ENCODE measurements around the gene MT1G.
"Not testable (repeated sequence)": the region's sequence is repeated elsewhere in the genome, so short reads cannot be mapped to it uniquely, and the experiment has no call there.

Gene MT1G

DNA sequence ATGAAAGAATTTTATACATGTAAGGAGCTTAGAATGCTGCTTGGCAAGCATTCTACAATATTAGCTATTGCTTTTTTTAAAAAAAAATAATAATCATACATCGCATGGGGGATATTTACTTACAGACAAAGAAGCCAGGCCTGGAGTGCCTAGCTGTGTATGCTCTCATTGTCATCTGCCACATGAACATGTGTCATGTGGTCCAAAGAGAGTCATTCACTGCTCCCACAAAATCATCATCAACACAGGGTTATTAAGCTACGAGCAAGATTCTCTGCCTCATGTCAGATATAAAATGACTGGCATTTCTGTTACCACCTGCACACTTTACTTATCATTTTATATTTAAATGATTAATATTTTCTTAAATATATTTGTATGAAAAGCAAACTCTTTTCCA lies 44.2 kb downstream of the MT1G start:
- no peak for DNase-seq (ENCODE audit: low read depth)
- TF ChIP-seq, protein P1, sequence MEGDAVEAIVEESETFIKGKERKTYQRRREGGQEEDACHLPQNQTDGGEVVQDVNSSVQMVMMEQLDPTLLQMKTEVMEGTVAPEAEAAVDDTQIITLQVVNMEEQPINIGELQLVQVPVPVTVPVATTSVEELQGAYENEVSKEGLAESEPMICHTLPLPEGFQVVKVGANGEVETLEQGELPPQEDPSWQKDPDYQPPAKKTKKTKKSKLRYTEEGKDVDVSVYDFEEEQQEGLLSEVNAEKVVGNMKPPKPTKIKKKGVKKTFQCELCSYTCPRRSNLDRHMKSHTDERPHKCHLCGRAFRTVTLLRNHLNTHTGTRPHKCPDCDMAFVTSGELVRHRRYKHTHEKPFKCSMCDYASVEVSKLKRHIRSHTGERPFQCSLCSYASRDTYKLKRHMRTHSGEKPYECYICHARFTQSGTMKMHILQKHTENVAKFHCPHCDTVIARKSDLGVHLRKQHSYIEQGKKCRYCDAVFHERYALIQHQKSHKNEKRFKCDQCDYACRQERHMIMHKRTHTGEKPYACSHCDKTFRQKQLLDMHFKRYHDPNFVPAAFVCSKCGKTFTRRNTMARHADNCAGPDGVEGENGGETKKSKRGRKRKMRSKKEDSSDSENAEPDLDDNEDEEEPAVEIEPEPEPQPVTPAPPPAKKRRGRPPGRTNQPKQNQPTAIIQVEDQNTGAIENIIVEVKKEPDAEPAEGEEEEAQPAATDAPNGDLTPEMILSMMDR (conservative IDR thresholded peaks at IDR 0.05; ENCODE audit: control insufficient read depth, insufficient read depth, low read depth, low read length), result no peak

DNA sequence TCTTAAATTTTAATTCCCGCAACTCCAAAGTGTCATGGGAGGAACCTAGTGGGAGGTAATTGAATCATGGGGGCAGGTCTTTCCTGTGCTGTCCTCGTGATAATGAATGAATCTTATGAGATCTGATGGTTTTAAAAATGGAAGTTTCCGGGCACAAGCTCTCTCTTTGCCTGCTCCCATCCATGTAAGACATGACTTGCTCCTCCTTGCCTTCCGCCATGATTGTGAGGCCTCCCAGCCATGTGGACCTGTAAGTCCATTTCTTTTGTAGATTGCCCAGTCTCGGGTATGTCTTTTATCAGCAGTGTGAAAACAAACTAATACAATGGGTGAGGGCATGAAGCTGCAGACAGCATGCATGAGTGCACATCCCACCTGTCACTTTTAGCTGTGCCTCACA lies 44.7 kb downstream of the MT1G start:
- not testable (repeated sequence) for DNase-seq (ENCODE audit: low read depth)

More for the DNA sequence above, 44.2 kb downstream of the MT1G start:
- no peak overlapping the region for H3K4me3 ChIP-seq (ENCODE audit: control insufficient read depth, low read depth, low read length)

DNA sequence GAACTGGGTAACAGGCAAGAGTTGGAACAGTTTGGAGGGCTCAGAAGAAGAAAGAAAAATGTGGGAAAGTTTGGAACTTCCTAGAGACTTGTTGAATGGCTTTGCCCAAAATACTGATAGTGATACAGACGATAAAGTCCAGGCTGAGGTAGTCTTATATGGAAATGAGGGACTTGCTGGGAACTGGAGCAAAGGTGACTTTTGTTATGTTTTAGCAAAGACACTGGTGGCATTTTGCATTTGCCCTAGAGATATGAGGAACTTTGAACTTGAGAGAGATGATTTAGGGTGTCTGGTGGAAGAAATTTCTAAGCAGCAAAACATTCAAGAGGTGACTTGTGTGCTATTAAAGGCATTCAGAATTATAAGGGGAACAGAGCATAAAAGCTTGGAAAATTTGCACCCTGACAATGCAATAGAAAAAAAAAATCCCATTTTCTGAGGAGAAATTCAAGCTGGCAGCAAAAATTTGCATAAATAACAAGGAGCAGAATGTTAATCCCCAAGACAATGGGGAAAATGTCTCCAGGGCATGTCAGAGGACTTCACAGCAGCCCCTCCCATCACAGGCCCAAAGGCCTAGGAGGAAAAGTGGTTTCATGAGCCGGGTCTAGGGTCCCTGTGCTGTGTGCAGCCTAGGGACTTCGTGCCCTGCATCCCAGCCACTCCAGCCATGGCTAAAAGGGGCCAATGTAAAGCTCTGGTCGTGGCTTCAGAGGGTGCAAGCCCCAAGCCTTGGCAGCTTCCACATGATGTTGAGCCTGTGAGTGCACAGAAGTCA lies 46.0 kb downstream of the MT1G start:
- not testable (repeated sequence) for DNase-seq (ENCODE audit: low read depth); H3K4me3 ChIP-seq (ENCODE audit: control insufficient read depth, low read depth, low read length)

More for the DNA sequence above, 44.7 kb downstream of the MT1G start:
- not testable (repeated sequence) for H3K4me3 ChIP-seq (ENCODE audit: control insufficient read depth, low read depth, low read length)

DNA sequence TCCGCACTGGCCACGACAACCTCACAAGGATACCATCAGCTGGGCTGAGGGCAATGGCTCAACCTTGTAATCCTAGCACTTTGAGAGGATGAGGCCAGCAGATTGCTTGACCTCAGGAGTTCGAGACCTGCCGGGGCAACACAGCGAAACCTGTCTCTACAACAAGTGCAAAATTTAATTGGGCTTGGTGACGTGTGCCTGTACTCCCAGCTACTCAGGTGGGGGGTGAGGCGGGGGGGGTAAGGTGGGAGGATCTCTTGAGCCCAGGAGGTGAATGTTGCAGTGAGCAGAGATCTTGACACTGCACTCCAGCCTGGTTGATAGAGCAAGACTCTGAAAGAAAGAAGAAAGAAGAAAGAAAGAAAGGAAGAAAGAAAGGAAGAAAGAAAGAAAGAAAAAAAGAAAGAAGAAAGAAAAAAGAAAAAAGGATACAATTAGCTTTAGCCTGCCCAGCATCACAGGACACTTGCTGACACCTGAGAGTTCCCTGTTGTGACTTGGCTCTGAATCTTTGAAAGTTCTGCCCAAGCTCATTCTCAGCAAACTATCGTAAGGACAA lies 47.4 kb downstream of the MT1G start:
- no peak for DNase-seq (ENCODE audit: low read depth)
- no peak overlapping the region for H3K4me3 ChIP-seq (ENCODE audit: control insufficient read depth, low read depth, low read length)
- TF ChIP-seq, protein P1 (conservative IDR thresholded peaks at IDR 0.05; ENCODE audit: control insufficient read depth, insufficient read depth, low read depth, low read length), result no peak

DNA sequence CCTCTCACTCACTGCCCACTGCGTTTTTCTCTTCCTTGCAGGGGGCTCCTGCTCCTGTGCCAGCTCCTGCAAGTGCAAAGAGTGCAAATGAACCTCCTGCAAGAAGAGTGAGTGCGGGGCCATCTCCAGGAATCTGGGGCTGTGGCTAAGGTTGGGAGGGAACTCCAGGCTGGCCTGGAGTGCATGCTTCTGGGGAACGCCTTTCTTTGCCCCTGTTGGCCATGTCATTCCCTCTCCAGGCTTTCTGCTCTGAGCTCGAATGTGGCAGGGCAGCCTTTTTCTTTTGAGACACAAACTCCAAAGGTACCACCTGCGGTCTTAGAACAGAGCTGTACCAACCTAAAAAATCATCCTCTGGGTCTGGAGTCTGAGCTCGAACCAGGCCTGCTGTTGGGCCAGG lies 49.7 kb downstream of the MT1G start:
- no peak for DNase-seq (ENCODE audit: low read depth)
- TF ChIP-seq, protein P1 (conservative IDR thresholded peaks at IDR 0.05; ENCODE audit: control insufficient read depth, insufficient read depth, low read depth, low read length), result no peak
- peak overlapping the region; percentile 49 for H3K4me3 ChIP-seq (ENCODE audit: control insufficient read depth, low read depth, low read length)

DNA sequence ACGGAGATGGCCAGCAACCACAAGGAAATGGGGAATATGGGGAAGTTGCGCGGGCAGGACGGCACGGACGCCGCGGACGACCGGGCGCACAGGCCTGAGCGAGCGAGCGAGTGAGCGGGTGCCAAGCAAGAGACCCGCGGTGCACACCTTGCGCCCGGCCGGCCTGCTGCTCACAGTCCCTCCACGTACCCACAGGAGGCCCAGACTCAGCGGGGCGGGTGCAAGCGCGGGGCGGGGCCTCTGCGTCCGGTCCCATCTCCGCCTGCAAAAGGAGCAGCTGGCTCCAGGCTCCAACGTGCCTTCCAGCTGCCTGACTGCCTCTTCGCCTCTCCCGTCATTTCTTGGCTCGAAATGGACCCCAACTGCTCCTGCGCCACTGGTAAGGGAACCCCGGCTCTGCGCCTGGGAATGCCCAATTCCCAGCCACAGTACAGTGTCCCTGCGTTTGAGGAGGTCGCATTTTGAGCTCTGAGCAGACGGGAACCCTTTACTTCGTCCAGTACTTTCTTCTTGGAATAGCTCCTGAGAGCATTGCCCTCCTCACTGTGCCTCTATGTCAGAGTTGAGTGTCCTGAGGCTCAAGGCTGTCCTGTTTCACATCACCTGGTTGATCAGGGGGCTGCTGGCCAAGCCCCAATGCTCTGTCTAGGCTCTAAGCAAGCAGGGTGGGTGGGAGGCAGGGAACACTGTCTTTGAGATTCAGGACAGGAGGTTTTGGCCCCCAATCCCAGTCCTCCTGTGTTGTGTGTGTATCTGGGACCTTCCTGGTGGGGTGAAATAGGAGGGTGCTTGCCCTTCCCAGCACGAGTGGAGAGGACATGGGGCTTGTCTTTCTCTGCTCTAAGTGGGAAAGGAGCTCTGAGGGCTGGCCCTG lies 50.4 kb downstream of the MT1G start:
- DNase-seq (ENCODE audit: low read depth), result peak; percentile 79
- peak overlapping the region; percentile 49 for H3K4me3 ChIP-seq (ENCODE audit: control insufficient read depth, low read depth, low read length)
- TF ChIP-seq, protein P1 (conservative IDR thresholded peaks at IDR 0.05; ENCODE audit: control insufficient read depth, insufficient read depth, low read depth, low read length), result no peak
